SIG-M5 treated with dmso at 0.1 percent for 504 hours (cell line): ENCODE results near the gene WFS1.
A peak's percentile ranks its signal among the peaks of the same experiment; 100 is the strongest.

Experiments used
- DNase-seq: peaks from one replicate; lab custom pipeline; 2025; ENCODE audit not compliant: unreplicated experiment; lab: John Stamatoyannopoulos, UW

The WFS1 gene

DNA sequence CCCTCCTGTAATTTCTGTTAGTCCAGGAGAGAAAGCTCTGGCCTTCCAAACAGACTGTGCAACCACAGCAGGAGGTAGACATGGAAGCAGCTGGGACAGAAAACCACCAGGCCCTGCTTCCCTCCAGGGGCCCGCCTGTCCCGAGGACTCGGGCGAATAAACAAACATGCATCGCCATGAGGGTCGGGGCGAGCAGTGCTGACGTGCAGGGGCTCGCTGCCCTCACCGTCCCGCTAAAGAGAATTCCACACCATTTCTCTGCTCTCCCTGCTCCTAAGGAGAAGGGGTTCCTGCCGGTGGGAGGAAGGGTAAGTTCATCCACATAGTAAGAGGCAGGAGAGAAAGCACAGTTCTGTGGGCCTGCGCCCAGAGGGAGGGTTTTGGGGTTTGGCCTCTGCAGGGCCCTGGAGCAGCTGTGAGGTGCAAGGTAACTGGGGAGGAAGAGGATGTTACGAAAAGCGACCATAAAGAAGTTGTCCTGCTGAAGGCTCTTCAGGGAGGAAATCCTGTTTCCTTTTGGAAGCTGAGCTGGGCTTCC is 54.9 kb downstream of the WFS1 start:
- DNase-seq: no peak

DNA sequence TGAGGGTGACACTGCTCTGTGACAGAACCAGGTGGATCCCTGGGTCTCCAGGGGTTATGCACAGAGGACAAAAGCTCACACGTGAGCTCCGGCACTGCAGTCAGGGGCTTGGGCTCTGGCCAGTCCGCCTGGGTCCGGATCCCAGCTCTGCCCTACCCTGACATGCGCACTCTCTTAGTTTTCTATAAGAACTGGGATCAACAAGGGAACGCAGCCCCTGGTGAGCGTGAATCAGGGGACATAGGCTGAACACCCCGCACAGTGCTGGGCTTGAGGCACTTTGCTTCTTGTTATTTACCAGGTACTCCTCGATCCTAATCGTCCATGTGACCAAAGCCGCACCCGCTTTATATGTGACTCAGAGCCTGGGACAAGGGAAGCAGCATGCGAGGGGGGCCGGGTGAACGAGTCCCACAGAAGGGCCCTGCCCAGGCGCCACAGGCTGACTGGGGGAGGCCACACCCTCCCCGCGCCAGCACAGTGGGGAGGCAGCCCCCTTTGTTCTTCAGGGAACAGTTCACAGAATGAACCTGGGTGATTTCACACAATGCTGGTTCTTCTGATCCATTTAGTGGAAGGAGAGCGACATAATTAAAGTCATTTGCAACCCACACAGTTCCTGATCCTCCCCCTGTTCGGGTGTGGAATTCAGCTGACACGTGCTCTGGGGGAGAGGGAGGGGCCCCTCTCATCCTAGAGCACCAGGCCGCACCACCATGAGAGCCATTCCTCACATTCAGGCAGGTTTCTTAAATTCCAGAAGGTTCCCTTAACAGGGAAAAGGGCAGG is 55.5 kb downstream of the WFS1 start:
- no peak for DNase-seq

DNA sequence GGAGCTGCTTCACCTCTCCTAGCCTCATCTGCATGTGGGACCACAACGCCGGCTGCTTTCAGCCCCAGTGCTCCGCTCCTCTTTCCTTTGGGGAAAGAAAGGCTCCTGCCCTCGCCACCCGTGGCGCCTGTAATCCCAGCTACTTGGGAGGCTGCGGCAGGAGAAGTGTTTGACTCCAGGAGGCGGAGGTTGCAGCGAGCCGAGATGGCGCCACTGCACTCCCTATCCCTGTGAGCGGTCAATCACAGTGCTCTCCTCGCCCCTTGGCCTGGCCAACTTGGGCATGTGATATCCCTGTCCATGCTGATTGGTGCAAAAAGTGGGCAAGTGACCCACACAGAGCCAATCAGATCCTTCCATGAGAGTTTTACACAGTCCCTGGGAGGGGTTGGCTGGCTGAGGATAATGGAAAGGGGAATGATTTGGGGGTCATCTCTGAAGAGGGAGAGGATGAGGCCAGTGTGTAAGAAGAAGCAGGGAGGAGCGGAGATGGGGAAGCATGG is 56.2 kb downstream of the WFS1 start:
- no peak for DNase-seq

DNA sequence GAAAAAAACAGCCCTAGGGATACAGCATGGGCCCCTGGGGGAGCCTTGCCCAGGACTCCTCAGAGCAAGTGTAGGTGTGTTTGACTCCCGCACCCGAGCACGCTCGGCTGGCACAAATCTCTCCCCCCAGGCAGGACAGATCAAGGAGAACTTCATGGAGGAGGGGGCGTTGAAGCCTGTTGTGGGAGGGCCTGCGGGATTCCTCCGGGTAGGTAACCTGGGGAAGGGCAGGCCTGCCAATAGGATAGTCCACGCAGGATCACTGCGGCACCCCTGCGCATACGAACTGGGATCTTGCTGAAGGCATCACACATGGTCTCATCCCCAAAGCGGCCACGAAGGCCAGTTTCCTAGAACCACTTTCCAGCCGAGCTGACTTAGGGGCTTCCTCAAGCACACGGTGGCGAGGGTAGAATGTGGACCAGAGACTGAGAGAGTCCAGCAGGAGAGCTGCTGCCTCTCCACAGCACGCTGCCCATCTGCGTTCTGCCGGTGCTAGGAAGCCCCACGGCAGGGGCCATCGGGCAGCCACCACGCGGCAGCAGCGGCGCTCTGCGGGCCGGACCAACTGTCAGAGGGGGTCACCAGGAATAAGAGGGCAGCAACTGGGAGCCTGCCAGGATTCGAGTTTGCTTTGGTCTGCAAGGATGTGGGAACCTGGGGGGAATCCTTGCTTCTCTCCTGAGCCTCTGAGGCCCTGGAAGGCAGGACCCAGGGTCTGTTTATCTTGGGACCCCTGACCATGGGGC is 56.8 kb downstream of the WFS1 start:
- DNase-seq: no peak

DNA sequence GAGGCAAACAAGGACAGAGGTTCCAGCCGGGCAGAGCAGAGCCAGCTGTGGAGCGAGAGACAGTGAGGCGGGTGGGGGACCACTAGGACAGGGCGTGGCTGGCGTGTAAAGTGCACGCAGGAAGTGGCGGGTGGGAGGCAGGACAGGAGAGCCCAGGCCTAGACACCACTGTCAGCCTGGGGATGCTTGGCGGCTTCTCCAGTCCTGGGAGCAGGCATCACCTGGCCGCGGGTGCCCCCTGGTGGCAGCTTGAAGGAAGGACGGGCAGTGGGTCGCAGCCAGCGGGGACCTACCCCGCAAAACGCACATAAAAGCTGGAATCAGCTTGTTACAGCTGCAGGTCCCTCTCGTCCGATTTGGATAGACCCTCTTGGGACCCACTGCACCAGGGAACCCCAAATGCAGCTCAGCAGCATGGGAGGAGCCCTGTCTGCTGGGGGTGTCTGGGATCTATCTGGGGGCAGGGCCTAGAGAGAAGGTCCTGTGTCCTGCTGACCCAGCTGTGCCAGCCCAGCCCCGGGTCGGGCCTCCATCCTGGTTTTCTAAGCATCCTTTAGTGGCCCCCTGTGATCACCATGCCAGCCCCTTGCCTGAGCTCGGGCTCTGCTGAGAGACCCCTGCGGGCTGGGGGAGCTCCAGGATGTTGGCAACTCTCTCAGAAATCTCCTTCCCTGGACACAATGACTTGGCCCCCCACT is 57.7 kb downstream of the WFS1 start:
- peak; percentile 46 for DNase-seq

DNA sequence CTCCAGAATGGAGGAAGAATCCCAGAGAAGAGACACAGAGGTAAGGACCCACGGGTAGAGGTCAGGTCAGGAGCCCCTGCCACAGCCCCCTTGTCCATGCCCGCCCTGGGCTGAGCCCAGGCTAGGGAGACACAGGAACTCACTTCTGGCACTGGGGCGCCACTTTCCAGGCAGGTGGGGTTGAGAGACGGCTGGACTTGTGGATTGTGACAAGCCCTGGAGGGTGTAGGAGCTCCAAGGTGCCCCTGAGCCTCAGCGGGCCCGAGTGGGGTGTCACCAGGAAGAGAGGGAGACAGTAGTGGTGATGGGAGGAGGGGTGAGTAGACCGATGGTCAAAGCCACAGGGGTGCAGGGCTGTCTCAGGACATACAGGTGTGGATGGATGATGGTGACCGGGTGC is 58.9 kb downstream of the WFS1 start:
- DNase-seq: no peak

DNA sequence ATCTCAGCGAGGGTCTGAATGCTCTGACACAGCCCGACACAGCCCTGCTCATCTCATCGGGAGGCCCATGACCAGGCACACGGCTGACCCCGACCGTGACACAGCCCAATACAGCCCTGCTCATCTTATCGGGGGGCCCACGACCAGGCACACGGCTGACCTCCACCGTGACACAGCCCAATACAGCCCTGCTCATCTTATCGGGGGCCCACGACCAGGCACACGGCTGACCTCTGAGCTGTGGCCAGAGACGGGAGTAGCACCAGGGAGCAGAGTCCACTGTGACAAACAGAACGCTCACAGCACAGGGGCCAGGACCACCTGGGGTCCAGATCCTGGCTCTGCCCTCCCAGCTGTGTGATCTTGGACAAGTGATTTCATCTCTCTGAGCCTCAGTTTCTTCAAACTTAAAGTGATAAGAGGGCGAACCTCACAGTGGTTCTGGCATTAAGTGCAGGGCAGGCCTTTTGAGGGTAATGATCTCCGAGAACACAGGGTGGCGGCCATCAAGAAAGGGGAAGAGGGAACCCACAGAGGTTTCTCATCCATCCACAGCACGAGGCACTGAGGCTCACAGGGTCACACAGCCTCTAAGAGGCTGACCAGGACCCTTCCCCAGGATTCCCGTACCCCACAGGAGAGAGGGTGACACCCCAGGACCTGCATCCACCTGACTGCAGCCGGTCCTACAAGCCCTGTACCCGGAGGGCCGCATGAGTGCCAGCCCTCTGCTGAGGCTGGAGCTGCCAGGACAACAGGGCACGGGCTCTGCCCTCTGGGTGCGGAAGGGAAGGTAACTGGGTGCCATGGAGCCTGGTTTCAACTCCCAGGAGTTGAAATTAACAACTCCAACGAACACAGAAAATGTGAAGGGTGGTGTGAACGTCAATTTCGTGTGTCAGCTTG is 60.1 kb downstream of the WFS1 start:
- DNase-seq: no peak

DNA sequence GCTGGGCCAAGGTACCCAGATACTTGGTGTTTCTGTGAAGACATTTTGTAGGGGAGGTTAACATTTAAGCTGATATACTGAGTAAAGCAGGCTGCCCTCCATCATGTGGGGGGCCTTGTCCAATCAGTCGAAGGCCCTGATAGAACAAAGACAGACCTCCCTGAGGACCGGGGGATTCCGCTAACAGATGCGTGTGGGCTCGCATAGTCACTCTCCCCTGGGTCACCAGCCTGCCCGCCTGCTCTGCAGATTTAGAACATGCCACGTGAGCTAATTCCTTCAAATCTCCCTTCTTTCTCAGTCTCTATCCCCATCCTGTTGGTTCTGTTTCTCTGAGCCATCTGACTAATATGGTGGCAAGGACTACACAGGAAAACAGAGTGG is 60.7 kb downstream of the WFS1 start:
- no peak for DNase-seq

DNA sequence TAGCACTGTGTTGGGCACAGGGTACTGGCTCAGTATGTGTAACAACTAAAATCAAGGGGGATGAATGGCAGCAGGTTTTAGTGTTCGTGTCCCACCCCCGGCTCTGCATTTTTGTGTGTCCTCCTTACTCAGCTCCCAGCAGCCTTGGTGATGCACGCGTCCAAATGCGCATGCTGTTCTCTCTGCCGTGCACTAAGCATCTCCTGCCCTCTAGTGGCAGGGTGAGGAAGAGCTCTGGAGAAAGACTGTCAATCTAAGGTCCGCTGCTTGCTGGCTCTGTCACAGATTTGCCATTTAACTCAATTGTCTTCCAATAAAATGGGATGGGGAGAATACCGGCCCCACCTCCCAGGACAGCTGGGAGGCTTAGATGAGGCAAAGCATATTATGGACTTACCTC is 61.4 kb downstream of the WFS1 start:
- DNase-seq: peak; percentile 34

DNA sequence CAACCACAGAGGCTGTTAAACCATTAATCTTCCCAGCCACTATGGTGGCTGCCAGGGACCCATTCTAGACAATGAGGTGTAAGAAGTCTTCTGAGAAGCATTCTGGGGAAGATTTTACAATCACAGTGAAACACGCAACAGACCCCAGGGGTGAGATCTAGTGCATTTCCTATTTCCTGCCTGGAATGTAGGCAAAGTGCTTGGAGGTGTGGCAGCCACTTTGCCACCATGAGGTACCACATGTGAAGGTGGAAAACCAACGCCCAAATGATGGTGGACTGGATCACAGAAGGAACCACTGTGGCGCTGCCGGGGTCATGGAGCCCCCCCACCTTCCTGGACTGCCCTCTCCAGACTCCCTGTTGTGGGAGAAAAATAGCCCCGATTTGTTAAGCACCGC is 61.8 kb downstream of the WFS1 start:
- no peak for DNase-seq

DNA sequence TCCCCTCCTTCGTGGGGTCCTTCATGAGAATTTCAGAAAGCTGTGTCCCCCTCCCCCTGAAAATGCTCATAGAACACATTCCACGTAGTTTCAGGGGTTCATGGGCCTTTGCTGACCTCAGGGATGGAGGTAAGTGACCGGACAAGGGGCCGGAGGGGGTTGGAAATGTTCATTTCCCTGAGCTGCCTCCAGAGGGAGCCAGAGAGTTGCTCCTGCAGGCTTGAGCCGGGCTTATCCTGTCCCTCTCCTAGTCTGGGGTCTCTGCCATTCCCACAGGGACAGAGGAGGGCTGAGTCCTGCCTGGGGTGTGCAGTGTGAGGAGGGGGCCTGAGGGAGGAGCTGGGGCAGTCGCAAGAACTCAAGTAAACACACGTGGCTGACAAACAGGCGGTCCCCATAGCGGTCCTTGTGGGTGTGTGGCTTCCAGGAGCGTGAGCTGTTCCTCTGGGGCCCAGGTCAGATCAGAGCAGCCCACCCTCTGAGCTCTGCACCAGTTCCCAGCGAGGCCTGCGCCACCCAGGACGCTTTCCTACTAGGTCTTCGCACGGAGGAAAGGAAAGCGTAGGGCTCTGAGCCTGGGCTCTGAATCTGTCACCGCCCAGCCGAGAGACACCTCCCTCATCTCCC is 62.5 kb downstream of the WFS1 start:
- no peak for DNase-seq

DNA sequence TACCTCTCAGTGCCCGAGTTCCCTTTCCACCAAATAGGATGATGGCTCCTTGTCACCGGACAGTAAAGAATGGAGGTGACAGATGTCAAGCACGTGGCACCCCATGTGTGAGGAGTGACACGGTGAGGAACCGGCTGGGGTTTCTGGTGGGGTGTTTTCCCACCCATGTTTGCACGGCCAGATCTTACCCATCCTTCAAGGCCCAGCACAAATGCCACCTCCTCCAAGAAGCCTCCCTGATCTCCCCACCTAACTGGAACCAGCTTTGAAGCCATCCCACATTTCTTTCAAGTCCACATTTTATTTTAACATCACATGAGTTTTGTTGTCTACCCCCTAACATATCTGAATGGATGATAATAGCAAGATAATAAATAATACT is 63.0 kb downstream of the WFS1 start:
- no peak for DNase-seq

DNA sequence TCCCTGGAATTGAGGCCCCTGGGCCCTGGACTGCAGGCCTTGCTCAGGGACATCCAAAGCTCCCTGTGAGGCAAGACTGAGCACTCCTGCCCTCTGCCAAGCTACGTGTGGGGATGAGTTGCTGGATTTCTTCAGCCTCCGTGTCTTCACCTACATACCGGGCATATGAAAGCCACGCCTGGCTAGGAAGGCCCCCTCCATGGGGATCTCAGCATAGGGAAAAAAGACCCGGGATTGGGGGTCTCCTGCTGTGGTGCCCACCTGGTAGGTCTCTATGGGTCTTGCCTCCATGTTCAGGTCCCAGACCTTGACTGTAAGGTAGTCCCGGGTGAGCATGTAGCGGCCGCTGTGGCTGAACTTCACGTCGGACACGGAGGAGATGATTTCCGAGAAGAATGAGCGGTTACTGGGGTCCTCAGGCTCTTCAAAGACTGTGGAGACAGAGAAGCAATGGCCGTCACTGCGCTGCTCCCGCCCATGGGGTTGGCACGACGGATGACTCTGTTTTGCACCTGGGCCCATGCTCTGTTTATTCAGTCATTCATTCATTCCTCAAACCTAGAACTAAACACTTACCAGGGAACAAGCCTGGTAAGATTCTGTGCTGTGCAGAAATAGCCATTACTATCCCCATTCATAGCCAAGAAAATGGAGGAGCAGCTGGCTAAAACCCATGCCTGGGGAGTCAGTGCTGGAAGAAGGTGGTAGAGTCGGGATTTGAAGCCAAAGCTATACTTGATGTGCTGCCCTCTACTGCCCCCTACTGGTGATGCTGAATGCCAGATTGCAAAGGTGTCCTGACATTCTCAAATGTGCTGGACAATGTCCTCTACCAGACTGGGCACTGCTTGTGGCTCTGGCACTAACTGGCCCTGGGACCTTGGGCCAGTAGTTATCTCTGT is 63.9 kb downstream of the WFS1 start:
- DNase-seq: no peak

DNA sequence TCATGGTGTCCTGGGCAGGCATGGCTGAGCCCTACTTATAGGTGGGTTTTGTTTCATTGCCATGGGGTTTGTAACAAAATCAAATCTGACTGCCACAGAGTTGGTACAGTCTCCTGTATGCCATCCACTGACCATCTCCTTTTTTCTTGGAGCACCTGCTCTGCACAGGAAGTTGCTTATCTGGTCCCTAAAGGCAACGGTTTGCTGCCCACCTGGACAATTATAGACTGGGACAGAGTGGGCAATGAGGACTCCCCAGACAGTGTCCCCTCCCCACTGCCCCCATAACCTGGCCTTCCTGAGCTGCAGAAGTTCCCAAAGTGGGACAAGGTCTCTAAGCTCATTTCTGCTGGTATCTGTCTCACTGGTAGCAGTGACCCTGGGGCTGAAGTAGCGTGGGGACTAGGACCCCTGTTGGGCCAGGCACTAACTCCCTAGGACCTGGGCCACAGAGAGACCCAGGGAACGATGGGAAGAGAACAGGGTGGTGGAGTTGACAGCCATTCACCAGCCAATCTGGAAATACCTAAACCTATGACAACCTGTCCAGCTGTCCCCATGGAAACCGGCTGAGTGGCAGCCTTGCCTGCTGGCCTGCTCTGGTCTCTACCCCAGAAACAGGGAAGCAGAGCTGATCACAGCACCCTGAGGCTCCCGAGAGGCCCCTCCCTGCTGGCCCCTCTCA is 64.7 kb downstream of the WFS1 start:
- DNase-seq: no peak

DNA sequence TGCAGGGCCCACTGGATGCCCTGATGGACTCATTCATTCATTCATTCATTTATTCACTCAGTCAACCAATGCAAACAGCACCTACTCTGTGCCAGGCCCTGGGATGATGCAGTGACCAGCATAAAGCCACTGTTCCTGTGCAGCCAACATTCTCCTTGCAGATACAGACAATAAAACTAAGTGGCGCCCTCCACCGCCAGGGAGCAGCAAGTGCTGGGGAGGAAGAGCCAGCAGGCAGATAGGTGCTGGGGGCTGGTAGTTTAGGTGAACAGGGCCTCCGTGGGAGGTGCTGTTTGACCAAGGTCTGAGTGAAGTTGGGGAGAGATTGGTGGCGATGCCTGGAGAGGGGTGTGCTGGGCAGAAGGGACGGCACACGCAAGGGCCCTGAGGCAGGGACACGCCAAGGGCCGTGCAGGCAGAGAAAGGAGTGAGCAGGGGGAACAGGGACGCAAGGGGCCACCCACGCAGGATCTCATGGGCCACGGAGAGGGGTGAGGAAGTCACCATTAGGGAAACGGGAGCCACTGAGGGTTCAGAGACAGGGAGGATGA is 65.5 kb downstream of the WFS1 start:
- no peak for DNase-seq

DNA sequence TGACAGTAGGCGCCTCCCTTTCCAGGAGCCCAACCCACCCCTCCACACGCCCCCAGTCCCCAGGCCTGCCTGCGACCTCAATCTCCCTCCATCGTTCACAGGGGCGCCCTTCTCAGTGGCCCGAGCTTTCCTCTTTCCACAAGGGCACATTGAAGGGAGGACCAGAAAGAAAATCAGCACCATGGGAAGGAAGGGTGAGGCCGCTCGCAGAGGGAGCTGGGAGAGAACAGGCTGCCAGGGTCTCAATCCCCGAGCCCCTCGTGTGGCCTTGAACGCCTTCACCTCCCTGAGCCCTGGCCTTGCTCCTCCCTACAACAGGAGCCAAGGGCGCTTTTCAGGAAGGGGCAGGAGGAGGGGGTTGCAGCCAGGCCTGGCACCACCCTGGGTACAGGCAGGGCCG is 66.5 kb downstream of the WFS1 start:
- DNase-seq: no peak

DNA sequence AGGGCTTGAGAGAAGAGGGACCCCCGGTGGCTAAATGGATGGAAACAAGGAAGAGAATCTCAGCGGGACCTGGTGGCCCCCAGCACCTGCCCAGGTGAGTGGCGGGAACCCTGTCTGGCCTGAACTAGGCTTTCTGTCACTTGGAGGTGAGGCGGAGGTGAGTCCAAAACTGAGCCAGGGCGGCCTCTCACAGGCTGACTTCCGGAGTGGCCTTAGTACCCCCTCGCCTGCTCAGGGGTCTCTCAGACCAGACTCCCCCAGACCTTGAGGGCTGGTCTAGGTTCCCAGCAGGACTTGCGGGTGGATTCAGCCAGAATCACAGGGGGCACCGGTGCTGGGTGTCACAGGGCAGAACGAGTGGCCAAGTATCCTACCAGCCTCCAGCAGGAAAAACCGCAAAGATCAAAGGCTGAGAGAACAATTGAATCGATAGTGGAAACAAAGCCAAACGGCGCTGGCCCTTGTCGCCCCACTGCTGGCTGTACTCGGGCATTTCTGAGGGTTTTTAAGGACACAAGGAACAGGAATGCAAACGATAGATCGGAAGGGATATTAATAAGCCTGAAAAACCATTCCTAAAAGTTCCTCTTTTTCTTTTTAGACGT is 67.8 kb downstream of the WFS1 start:
- DNase-seq: no peak
